Colonic mucosa (tissue), 4 donors: Measurements from ENCODE around the gene SSRP1. TPM values are rescaled to one million over a fixed set of nuclear protein-coding genes. Genes with fewer than 3 reads are reported as not detected.

Experiments used
- DNase-seq: peaks from one replicate; pipeline ENCODE4 v3.0.0-alpha.2; 2020
- H3K27ac ChIP-seq: fragments of 200-600 bp; one replicate; pipeline ENCODE4 v1.8.0; 2021
- H3K27me3 ChIP-seq: fragments of 200-600 bp; one replicate; pipeline ENCODE4 v1.8.0; 2021
- H3K36me3 ChIP-seq: fragments of 200-600 bp; one replicate; pipeline ENCODE4 v1.8.0; 2021
- H3K4me1 ChIP-seq: fragments of 200-600 bp; one replicate; pipeline ENCODE4 v1.8.0; 2021; ENCODE audit warnings: mild to moderate bottlenecking
- H3K4me3 ChIP-seq: fragments of 200-600 bp; one replicate; pipeline ENCODE4 v1.8.0; 2021
- H3K9ac ChIP-seq, 2 donors: one replicate each; pipeline ENCODE4 v1.7.0; 2013; ENCODE audit warnings: control low read depth in 2 of 2, low read depth in 2 of 2, low read length in 2 of 2
- H3K9me3 ChIP-seq: fragments of 200-600 bp; one replicate; pipeline ENCODE4 v1.8.0; 2021
- intact Hi-C: fragments of 100-400 bp; cut with DNase I; formaldehyde crosslinking; loops from one replicate; pipeline ENCODE4 v1.14.1; 2022
- total RNA-seq, 2 donors: library from RNA; stranded (reverse); fragmentation: NEBNext Ultra II Directional in 1 of 2; extraction: Animal tissue kit (Norgen Biotek cat#: 25700) in 1 of 2; gene quantifications; one replicate each; pipeline ENCODE4 v1.2.1, GENCODE V29; 2021
- TF ChIP-seq, protein P1 (sequence below): fragments of 200-600 bp; IDR thresholded peaks from one replicate; pipeline ENCODE4 v1.8.0; 2022; ENCODE audit warnings: antibody characterized with exemption, mild to moderate bottlenecking
- donor health status: healthy.
- donor health status: DM: no; HTN: no; CAD: no.
- donor health status: DM: no; HTN: no; CAD: no.

The SSRP1 gene
- total RNA-seq, 2 donors from 2014 or later = 72.7 to 162 TPM

DNA sequence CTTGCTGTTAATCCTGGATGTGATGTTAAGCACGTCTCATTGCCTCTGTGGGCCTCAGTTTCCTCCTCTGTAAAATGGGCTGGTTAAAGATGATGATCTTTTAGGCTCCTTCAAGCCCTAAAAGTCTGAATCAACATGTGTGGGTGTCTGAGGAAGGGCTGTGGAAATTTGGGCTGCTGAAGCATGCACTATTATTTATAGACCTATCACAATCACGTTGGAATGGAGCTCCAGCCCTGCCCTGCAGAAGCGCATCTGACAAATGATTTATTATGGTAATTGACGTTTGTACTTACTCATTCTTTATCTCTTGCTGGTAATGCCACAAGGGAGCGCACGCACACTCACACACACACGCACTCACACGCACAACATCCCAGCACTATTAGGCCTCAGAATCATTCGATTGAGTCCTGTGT is 22.9 kb upstream of the SSRP1 start:
- no peaks in the 10 kb centered on the region for H3K4me1 ChIP-seq
- TF ChIP-seq, protein P1, sequence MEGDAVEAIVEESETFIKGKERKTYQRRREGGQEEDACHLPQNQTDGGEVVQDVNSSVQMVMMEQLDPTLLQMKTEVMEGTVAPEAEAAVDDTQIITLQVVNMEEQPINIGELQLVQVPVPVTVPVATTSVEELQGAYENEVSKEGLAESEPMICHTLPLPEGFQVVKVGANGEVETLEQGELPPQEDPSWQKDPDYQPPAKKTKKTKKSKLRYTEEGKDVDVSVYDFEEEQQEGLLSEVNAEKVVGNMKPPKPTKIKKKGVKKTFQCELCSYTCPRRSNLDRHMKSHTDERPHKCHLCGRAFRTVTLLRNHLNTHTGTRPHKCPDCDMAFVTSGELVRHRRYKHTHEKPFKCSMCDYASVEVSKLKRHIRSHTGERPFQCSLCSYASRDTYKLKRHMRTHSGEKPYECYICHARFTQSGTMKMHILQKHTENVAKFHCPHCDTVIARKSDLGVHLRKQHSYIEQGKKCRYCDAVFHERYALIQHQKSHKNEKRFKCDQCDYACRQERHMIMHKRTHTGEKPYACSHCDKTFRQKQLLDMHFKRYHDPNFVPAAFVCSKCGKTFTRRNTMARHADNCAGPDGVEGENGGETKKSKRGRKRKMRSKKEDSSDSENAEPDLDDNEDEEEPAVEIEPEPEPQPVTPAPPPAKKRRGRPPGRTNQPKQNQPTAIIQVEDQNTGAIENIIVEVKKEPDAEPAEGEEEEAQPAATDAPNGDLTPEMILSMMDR = no peak
- no peak for DNase-seq

GRCh38 chr11:57357856-57358255 is 22.2 kb upstream of the SSRP1 start:
- H3K36me3 ChIP-seq = no peaks in the 10 kb centered on the region
- no peak overlapping the region for H3K9ac ChIP-seq
- no peaks in the 10 kb centered on the region for H3K4me1 ChIP-seq
- intact Hi-C loops = no loop called here
- H3K27ac ChIP-seq = no peak overlapping the region
- H3K27me3 ChIP-seq = no peaks in the 10 kb centered on the region
- no peak for DNase-seq
- TF ChIP-seq, protein P1 = no peak
- H3K9me3 ChIP-seq = no peaks in the 10 kb centered on the region
- H3K4me3 ChIP-seq = no peak overlapping the region

More for the DNA sequence above, 22.9 kb upstream of the SSRP1 start:
- intact Hi-C loops = no loop called here
- H3K9me3 ChIP-seq = no peaks in the 10 kb centered on the region
- no peak overlapping the region for H3K4me3 ChIP-seq
- no peak overlapping the region for H3K27ac ChIP-seq
- no peak overlapping the region for H3K9ac ChIP-seq
- no peaks in the 10 kb centered on the region for H3K27me3 ChIP-seq
- H3K36me3 ChIP-seq = no peaks in the 10 kb centered on the region

DNA sequence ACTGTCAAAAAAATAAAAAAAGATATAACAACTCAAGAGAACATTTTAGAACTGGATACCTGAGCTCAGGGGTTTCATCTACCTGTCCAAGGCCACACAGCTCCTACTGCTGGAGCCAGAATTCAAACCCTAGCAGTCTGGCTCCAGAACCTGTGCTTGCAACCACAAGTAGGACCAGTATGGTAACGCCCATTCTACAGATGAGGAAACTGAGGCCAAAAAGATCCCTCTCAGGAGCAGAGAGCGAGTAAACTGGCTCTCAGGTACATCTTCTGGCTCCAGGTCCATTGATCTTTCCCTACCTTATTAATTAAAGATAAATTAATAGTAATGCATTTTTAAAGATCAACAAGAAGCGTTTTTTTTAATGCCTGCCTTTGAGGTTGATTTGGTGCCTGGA is 21.6 kb upstream of the SSRP1 start:
- Histone ChIP-seq H3K36me3 (no peaks in the 10 kb centered on the region), H3K9ac (no peak overlapping the region), H3K9me3 (no peaks in the 10 kb centered on the region), H3K4me1 (no peaks in the 10 kb centered on the region), H3K27ac (no peak overlapping the region), H3K27me3 (no peaks in the 10 kb centered on the region), H3K4me3 (no peak overlapping the region)
- intact Hi-C loops = no loop called here
- TF ChIP-seq, protein P1 = no peak
- DNase-seq = no peak

- Histone ChIP-seq H3K27me3 (no peaks in the 10 kb centered on the region), H3K4me1 (no peaks in the 10 kb centered on the region), H3K4me3 (no peak overlapping the region), H3K27ac (no peak overlapping the region), H3K36me3 (no peaks in the 10 kb centered on the region), H3K9me3 (no peaks in the 10 kb centered on the region), H3K9ac (peak overlapping the region in 1 of 2 donors; percentile 24)
- TF ChIP-seq, protein P1 = no peak
- intact Hi-C loops = no loop called here
- DNase-seq = no peak
Observed at GRCh38 chr11:57356268-57356667, 20.6 kb upstream of the SSRP1 start.

- Histone ChIP-seq H3K27me3 (no peaks in the 10 kb centered on the region), H3K36me3 (no peaks in the 10 kb centered on the region), H3K9ac (no peak overlapping the region), H3K9me3 (no peaks in the 10 kb centered on the region), H3K4me1 (no peaks in the 10 kb centered on the region), H3K27ac (no peak overlapping the region), H3K4me3 (no peak overlapping the region)
- intact Hi-C loops = no loop called here
- TF ChIP-seq, protein P1 = no peak
- no peak for DNase-seq
Observed at GRCh38 chr11:57354699-57355098, 19.0 kb upstream of the SSRP1 start.

DNA sequence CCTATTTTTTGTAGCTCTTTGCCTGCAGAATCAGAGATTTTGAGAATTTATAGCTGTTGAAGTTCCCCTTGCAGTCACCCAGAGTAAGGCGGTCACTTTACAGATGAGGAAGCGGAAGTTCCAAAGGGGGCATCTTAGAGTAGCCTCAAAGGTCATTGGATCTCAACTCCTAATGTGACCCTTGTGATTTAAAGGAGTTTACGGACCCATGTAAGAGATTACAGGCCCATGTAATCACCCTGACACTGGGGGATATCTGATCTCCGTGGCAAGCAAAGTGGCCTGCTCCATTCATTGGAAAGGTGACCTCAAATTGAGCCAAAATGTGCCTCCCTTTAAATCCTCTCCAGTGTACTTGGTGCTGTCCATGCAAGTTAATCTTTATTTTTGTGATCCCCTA is 18.2 kb upstream of the SSRP1 start:
- H3K4me1 ChIP-seq = no peaks in the 10 kb centered on the region
- no peaks in the 10 kb centered on the region for H3K9me3 ChIP-seq
- no peak overlapping the region for H3K4me3 ChIP-seq
- no peak overlapping the region for H3K27ac ChIP-seq
- intact Hi-C loops = no loop called here
- no peak overlapping the region for H3K9ac ChIP-seq
- H3K27me3 ChIP-seq = no peaks in the 10 kb centered on the region
- H3K36me3 ChIP-seq = no peaks in the 10 kb centered on the region
- TF ChIP-seq, protein P1 = no peak
- no peak for DNase-seq
